Type B pancreatic cell (in vitro differentiated cells): Measurements from ENCODE around the gene C10orf90. TPM values are rescaled to one million over a fixed set of nuclear protein-coding genes. Genes with fewer than 3 reads are reported as not detected.
A peak's percentile ranks its signal among the peaks of the same experiment; 100 is the strongest.

Experiments used
- DNase-seq: peaks from one replicate; pipeline ENCODE4 v3.0.0; 2021; ENCODE audit warnings: mixed read lengths; ENCODE audit not compliant: unreplicated experiment; ENCODE audit errors: extremely low spot score
- H3K27ac Mint-ChIP-seq: 2 replicates; pipeline ENCODE4 v1.8.0; 2021; ENCODE audit warnings: mild to moderate bottlenecking, mixed read lengths
- H3K27me3 Mint-ChIP-seq: 2 replicates; pipeline ENCODE4 v1.8.0; 2021; ENCODE audit warnings: mixed read lengths
- H3K36me3 Mint-ChIP-seq: 2 replicates; pipeline ENCODE4 v1.8.0; 2021; ENCODE audit warnings: mixed read lengths
- H3K4me1 Mint-ChIP-seq: one replicate; pipeline ENCODE4 v1.8.0; 2021; ENCODE audit warnings: mixed read lengths; ENCODE audit not compliant: unreplicated experiment
- H3K4me3 Mint-ChIP-seq: 2 replicates; pipeline ENCODE4 v1.8.0; 2021; ENCODE audit warnings: mild to moderate bottlenecking, mixed read lengths
- H3K9me3 Mint-ChIP-seq: 2 replicates; pipeline ENCODE4 v1.8.0; 2021; ENCODE audit warnings: mixed read lengths
- total RNA-seq: library from RNA; stranded (reverse); gene quantifications from 2 replicates; pipeline ENCODE4 v1.2.1, GENCODE V29; 2021; ENCODE audit warnings: low replicate concordance
- TF ChIP-seq, protein P1 (sequence below): fragments of 200-600 bp; sonication (generic); conservative IDR thresholded peaks from 2 replicates; pipeline ENCODE4 v1.5.0; 2021; ENCODE audit warnings: antibody characterized with exemption, mild to moderate bottlenecking

C10orf90 gene
- total RNA-seq, 1 donor from 2014 or later: 1.5 TPM

DNA sequence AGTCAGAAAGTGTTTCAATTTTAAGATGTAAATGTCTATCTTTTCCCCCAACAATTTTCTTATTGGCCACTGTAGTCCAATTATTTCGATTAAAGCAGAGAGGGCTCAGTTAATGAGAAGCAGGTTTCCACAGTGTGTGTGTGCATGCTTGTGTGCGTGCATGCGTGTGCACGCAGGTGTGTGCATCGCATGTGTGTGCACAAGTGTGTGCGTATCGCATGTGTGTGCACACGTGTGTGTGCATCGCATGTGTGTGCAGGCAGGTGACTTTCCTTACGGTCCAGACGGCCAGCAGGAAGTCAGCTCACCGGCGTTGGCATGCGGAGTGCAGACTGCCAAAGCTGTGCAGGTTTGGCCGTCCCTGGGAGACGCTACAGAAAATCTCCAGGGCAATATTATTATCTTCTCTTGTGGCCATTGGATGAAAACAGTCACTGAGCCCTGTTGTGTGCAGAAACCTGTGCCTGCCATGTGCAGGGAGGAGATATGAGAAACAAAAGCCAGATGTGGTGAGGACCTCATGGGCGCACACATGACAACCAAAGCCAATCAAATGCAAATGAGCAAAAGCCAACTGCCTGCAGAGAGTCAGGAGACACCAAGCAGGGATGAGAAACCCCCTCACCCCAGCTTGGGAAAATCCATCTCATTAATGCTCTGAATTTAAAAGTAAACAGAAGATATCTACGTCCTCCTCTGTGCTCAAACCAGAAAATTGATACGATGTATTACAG is 70.4 kb downstream of the C10orf90 start:
- Mint-ChIP-seq H3K4me3 (no peak overlapping the region), H3K36me3 (no peaks in the 10 kb centered on the region), H3K27ac (no peak overlapping the region), H3K9me3 (peaks cover 4% of the 10 kb centered on the region), H3K4me1 (no peaks in the 10 kb centered on the region), H3K27me3 (no peaks in the 10 kb centered on the region)
- no peak for DNase-seq
- TF ChIP-seq, protein P1, sequence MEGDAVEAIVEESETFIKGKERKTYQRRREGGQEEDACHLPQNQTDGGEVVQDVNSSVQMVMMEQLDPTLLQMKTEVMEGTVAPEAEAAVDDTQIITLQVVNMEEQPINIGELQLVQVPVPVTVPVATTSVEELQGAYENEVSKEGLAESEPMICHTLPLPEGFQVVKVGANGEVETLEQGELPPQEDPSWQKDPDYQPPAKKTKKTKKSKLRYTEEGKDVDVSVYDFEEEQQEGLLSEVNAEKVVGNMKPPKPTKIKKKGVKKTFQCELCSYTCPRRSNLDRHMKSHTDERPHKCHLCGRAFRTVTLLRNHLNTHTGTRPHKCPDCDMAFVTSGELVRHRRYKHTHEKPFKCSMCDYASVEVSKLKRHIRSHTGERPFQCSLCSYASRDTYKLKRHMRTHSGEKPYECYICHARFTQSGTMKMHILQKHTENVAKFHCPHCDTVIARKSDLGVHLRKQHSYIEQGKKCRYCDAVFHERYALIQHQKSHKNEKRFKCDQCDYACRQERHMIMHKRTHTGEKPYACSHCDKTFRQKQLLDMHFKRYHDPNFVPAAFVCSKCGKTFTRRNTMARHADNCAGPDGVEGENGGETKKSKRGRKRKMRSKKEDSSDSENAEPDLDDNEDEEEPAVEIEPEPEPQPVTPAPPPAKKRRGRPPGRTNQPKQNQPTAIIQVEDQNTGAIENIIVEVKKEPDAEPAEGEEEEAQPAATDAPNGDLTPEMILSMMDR: no peak

DNA sequence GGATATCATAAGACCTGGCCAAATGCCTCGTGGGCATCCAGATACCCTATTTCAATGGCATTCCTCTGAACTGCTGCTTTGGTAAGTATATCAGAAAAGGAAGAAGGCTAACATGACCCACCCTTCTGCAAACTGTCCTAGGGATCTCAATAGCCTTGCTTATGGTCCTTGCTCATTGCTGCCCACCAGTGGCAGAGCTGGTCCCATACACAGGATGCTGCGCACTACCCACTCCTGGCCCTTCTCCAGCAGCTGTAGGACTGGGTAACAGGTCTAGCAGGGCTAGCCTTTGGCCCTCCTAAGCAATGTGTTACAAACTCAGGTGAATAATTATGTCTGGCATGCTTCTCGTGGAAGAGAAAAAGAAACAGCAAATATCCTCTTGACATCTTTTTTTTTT is 72.5 kb downstream of the C10orf90 start:
- Mint-ChIP-seq H3K9me3 (peaks cover 4% of the 10 kb centered on the region), H3K4me1 (peaks cover 4% of the 10 kb centered on the region), H3K27ac (no peak overlapping the region), H3K27me3 (no peaks in the 10 kb centered on the region), H3K4me3 (no peak overlapping the region), H3K36me3 (no peaks in the 10 kb centered on the region)
- TF ChIP-seq, protein P1: peak; percentile 71
- no peak for DNase-seq

DNA sequence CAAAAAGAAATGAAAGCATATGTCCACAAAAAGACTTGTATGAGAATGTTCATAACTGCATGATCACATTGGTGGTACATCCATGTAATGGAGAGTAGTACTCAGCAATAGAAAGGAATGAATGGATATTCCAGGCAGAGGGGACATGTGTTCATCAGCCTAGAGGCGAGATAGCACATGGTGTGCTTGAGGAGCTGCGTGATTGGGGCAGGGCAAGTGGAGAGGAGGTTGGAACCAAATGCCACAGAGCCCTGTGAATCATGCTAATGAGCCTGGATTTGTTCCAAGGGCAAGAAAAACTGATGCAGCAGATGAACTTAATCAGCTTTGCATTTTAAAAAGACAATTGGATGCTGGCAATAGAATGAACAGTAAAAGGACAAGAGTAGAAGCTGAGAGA is 73.3 kb downstream of the C10orf90 start:
- H3K4me3 Mint-ChIP-seq: no peak overlapping the region
- peaks cover 4% of the 10 kb centered on the region for H3K9me3 Mint-ChIP-seq
- H3K4me1 Mint-ChIP-seq: peaks cover 4% of the 10 kb centered on the region
- TF ChIP-seq, protein P1: no peak
- H3K27me3 Mint-ChIP-seq: no peaks in the 10 kb centered on the region
- no peaks in the 10 kb centered on the region for H3K36me3 Mint-ChIP-seq
- H3K27ac Mint-ChIP-seq: no peak overlapping the region
- DNase-seq: no peak

DNA sequence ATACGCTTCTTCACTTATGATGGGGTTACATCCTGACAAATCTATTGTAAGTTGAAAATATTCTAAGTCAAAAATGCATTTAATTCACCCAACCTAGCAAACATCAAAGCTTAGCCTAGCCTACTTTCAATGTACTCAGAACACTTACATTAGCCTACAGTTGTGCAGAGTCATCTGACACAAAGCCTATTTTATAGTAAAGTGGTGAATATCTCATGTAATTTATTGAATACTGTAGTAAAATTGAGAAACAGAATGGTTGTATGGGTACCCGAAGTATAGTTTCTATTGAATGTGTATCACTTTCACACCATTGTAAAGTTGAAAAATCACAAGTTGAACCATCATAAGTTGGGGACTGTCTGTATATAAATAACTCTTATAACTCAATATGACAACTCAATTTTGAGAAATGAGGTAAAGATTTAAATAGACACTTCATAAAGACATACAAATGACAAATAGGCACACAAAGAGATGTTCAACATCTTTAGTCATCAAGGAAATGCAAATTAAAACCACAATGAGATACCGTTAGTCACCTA is 73.9 kb downstream of the C10orf90 start:
- H3K36me3 Mint-ChIP-seq: no peaks in the 10 kb centered on the region
- peaks cover 2% of the 10 kb centered on the region for H3K27me3 Mint-ChIP-seq
- H3K4me3 Mint-ChIP-seq: no peak overlapping the region
- no peak overlapping the region for H3K27ac Mint-ChIP-seq
- H3K4me1 Mint-ChIP-seq: peaks cover 4% of the 10 kb centered on the region
- TF ChIP-seq, protein P1: no peak
- no peak for DNase-seq
- H3K9me3 Mint-ChIP-seq: peaks cover 4% of the 10 kb centered on the region

DNA sequence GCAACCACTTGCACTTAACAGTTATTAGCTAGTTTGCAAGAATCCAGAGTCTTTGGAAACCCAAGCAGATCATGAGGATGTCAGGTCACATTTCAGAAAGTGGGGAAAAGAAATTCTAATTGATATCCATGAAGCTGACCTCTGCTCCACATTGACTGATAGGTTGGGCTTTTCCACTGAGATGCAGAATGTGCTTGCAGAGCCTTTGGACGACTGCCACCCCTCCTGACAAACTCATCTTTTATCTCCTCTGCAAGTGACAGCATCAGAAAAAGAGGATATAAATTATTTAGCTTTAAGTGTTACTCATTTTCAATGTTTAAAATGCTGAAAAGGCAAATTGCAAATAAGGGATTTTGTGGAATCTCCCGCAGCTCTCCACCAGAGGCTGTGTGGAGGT is 75.3 kb downstream of the C10orf90 start:
- peaks cover 4% of the 10 kb centered on the region for H3K4me1 Mint-ChIP-seq
- H3K27me3 Mint-ChIP-seq: peaks cover 6% of the 10 kb centered on the region
- H3K9me3 Mint-ChIP-seq: peaks cover 4% of the 10 kb centered on the region

More for the DNA sequence above, 75.3 kb downstream of the C10orf90 start:
- TF ChIP-seq, protein P1: no peak
- Mint-ChIP-seq H3K27ac (no peak overlapping the region), H3K4me3 (no peak overlapping the region), H3K36me3 (no peaks in the 10 kb centered on the region)
- DNase-seq: no peak
